Effector memory CD4-positive, alpha-beta T cell (primary cell): ENCODE measurements around the gene MEGF6.
A peak's percentile ranks its signal among the peaks of the same experiment; 100 is the strongest.

Experiments
- DNase-seq, 3 donors: peaks; one replicate each; pipeline ENCODE4 v3.0.0-alpha.2; 2020
- H3K27ac ChIP-seq: 2 replicates; pipeline ENCODE4 v1.7.0; 2013; ENCODE audit warnings: mild to moderate bottlenecking, low read length, moderate library complexity; ENCODE audit not compliant: insufficient read depth, poor library complexity, severe bottlenecking
- H3K27me3 ChIP-seq: replicated peaks from 2 replicates; pipeline ENCODE4 v1.7.0; 2013; ENCODE audit warnings: mild to moderate bottlenecking, low read length; ENCODE audit not compliant: insufficient read depth, control insufficient read depth, poor library complexity, severe bottlenecking
- H3K36me3 ChIP-seq: 2 replicates; pipeline ENCODE4 v1.7.0; 2013; ENCODE audit warnings: mild to moderate bottlenecking, low read length, moderate library complexity; ENCODE audit not compliant: control insufficient read depth, insufficient read depth
- H3K4me1 ChIP-seq: 2 replicates; pipeline ENCODE4 v1.7.0; 2013; ENCODE audit warnings: low read length, mild to moderate bottlenecking; ENCODE audit not compliant: control insufficient read depth, insufficient read depth, poor library complexity, severe bottlenecking
- H3K4me3 ChIP-seq: 2 replicates; pipeline ENCODE4 v1.7.0; 2013; ENCODE audit warnings: low read length, low read depth, mild to moderate bottlenecking; ENCODE audit not compliant: insufficient read depth, poor library complexity, severe bottlenecking
- H3K9me3 ChIP-seq: 2 replicates; pipeline ENCODE4 v1.7.0; 2013; ENCODE audit warnings: mild to moderate bottlenecking, low read length, moderate library complexity; ENCODE audit not compliant: control insufficient read depth

Gene MEGF6

GRCh38 chr1:3460672-3461131 lies 150.6 kb downstream of the MEGF6 start:
- Histone ChIP-seq H3K4me3 (no peak overlapping the region), H3K4me1 (no peaks in the 10 kb centered on the region), H3K36me3 (no peaks in the 10 kb centered on the region), H3K27ac (no peak overlapping the region), H3K9me3 (no peaks in the 10 kb centered on the region), H3K27me3 (no peaks in the 10 kb centered on the region)
- DNase-seq, result no peak

DNA sequence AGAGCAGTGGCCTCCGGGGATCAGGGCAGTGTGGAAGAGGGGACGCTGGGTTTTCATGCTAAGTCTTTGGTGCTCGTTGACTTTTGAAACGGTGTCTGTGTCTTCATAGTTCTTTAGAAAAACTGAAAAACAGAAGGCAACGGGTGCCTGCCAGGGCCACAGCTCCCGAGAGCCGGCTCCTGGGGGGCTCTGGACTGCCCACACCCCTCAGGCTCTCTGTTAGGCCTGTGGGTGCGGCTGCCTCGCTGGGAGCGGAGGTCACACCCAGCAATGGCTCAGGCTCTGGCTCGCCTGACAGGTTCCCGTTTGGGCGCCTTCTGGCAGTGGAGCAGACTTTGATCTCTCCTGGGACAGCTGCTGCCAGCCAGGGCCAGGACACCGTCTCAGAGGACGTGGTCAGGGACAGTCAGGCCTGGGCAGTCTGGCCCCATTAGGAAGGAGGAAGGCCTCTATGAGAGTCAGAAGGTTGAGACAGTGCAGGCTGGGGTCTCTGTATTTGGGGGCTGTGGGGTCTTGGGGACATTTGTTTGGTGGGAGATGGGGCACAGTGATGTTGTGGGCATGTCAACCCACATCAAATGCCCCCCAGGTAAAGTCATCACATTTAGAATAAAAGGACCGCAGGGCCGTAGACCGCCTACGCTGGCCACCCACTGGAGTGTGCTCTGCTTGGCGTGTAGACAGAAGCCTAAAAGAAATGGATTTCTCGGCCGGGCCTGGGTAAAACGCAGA lies 151.2 kb downstream of the MEGF6 start:
- Histone ChIP-seq H3K9me3 (no peaks in the 10 kb centered on the region), H3K4me3 (no peak overlapping the region), H3K4me1 (no peaks in the 10 kb centered on the region), H3K27me3 (no peaks in the 10 kb centered on the region), H3K36me3 (no peaks in the 10 kb centered on the region), H3K27ac (no peak overlapping the region)
- no peak for DNase-seq

- H3K4me1 ChIP-seq, result peaks cover under 1% of the 10 kb centered on the region
- H3K36me3 ChIP-seq, result no peaks in the 10 kb centered on the region
- no peak for DNase-seq
- no peaks in the 10 kb centered on the region for H3K9me3 ChIP-seq
- H3K27ac ChIP-seq, result no peak overlapping the region
- H3K27me3 ChIP-seq, result no peaks in the 10 kb centered on the region
- no peak overlapping the region for H3K4me3 ChIP-seq
These were observed 152.0 kb downstream of the MEGF6 start for GRCh38 chr1:3459051-3459908.

GRCh38 chr1:3457910-3458883 lies 153.1 kb downstream of the MEGF6 start:
- no peaks in the 10 kb centered on the region for H3K36me3 ChIP-seq
- no peaks in the 10 kb centered on the region for H3K27me3 ChIP-seq
- H3K4me3 ChIP-seq, result no peak overlapping the region
- H3K9me3 ChIP-seq, result no peaks in the 10 kb centered on the region
- H3K27ac ChIP-seq, result no peak overlapping the region
- DNase-seq, result no peak
- peaks cover 11% of the 10 kb centered on the region for H3K4me1 ChIP-seq

GRCh38 chr1:3456964-3457909 lies 154.1 kb downstream of the MEGF6 start:
- no peaks in the 10 kb centered on the region for H3K9me3 ChIP-seq
- peaks cover under 1% of the 10 kb centered on the region for H3K27me3 ChIP-seq
- H3K4me3 ChIP-seq, result no peak overlapping the region
- no peak overlapping the region for H3K27ac ChIP-seq
- no peaks in the 10 kb centered on the region for H3K36me3 ChIP-seq
- peaks cover 15% of the 10 kb centered on the region for H3K4me1 ChIP-seq
- no peak for DNase-seq

GRCh38 chr1:3456449-3456963 lies 154.8 kb downstream of the MEGF6 start:
- Histone ChIP-seq H3K27ac (no peak overlapping the region), H3K9me3 (no peaks in the 10 kb centered on the region), H3K36me3 (no peaks in the 10 kb centered on the region), H3K4me3 (no peak overlapping the region), H3K4me1 (peaks cover 15% of the 10 kb centered on the region), H3K27me3 (peaks cover 5% of the 10 kb centered on the region)
- no peak for DNase-seq

- Histone ChIP-seq H3K27ac (no peak overlapping the region), H3K9me3 (no peaks in the 10 kb centered on the region)
These were observed 155.4 kb downstream of the MEGF6 start for GRCh38 chr1:3455670-3456448.

DNA sequence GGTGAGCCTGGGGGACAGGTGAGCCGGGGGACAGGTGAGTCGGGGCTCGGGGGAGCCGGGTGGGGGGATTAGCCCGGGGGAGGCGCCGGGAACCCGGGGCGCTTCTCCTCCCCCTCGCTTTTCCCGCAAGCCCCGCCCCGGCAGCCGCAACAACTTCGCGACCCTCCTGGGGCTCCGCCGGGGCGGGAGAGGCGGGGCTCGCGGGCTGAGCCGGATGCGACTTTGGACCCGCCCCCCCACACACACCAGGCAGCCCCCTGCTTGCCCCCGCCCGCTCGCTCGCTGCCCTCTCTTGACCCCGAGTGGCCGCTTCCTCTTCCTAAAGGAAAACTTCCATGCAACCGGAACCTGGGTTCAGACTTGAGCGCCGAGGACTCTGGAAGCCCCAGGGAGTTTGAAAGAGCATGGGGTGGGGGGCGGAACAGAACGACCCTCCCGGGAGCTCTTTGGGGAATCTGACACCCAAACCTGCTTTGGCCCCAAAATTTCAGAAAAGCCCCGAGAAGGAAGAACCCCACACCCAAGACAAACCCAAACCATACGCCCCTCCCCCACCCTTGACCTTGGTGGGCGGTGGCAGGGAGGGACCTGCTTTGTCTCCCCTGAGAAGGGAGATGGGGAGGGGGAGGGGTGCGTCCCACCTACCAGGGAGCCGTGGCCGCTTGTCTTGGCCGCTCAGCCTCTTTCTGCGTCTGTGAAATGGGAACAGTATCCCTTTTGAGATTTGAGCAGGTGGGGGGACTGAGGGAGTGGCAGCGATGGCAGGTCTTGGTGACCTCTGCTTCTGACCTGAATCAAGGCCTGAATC lies 156.3 kb downstream of the MEGF6 start:
- Histone ChIP-seq H3K36me3 (no peaks in the 10 kb centered on the region), H3K27me3 (peaks cover 5% of the 10 kb centered on the region), H3K9me3 (no peaks in the 10 kb centered on the region), H3K27ac (no peak overlapping the region), H3K4me1 (peaks cover 15% of the 10 kb centered on the region), H3K4me3 (peak overlapping the region; percentile 50)
- peak in 1 of 3 donors; percentile 7 for DNase-seq

More at GRCh38 chr1:3455670-3456448, 155.4 kb downstream of the MEGF6 start:
- H3K4me3 ChIP-seq, result no peak overlapping the region
- peaks cover 15% of the 10 kb centered on the region for H3K4me1 ChIP-seq
- no peaks in the 10 kb centered on the region for H3K36me3 ChIP-seq
- peaks cover 5% of the 10 kb centered on the region for H3K27me3 ChIP-seq
- no peak for DNase-seq
